HepG2 (cell line): ENCODE results near the gene ZNF394. TPM values are rescaled to one million over a fixed set of nuclear protein-coding genes. Genes with fewer than 3 reads are reported as not detected.

Experiments used
- GMEB2 ChIP-seq: IDR thresholded peaks from 2 replicates; pipeline ENCODE4 v1.6.1; 2016; ENCODE audit warnings: missing biosample characterization, missing genetic modification reagents, low read depth
- HDAC1 ChIP-seq: sonication (generic); formaldehyde crosslinking; IDR thresholded peaks from 2 replicates; pipeline ENCODE4 v1.5.1; 2020; ENCODE audit warnings: mild to moderate bottlenecking, missing genetic modification reagents
- MXD3 ChIP-seq: IDR thresholded peaks from 2 replicates; pipeline ENCODE4 v1.6.1; 2016; ENCODE audit warnings: mild to moderate bottlenecking, missing biosample characterization, missing genetic modification reagents
- TBL1XR1 ChIP-seq: fragments of 150-350 bp; IDR thresholded peaks from 2 replicates; pipeline ENCODE4 v1.6.1; 2014; ENCODE audit warnings: borderline replicate concordance, low read length; ENCODE audit not compliant: partially characterized antibody
- ZNF407 ChIP-seq: sonication (generic); formaldehyde crosslinking; IDR thresholded peaks from one replicate; pipeline ENCODE4 v1.5.1; 2020; ENCODE audit warnings: mild to moderate bottlenecking, missing genetic modification reagents; ENCODE audit errors: not compliant biosample characterization
- ZNF430 ChIP-seq: sonication (generic); formaldehyde crosslinking; IDR thresholded peaks from 2 replicates; pipeline ENCODE4 v1.9.0; 2021; ENCODE audit warnings: mild to moderate bottlenecking, missing genetic modification reagents
- ZNF782 ChIP-seq: sonication (generic); formaldehyde crosslinking; IDR thresholded peaks from 2 replicates; pipeline ENCODE4 v1.4.0; 2020; ENCODE audit warnings: missing genetic modification reagents, mild to moderate bottlenecking, borderline replicate concordance
- polyA plus RNA-seq, 8 experiments: library from polyadenylated mRNA; depleted of rRNA in 3 of 8; stranded (reverse) in 7 of 8; unstranded in 1 of 8; fragments of >200 nt; fragmentation: Illumina TruSeq in 4 of 8; extraction: Trizol in 4 of 8; gene quantifications; 2 replicates each; pipeline versions ENCODE4 v1.2.1 to v1.2.3, GENCODE V29; 2011 to 2016; ENCODE audit warnings: low read depth in 4 of 8, missing spikeins in 1 of 8, mixed read lengths in 1 of 8; ENCODE audit not compliant: insufficient read depth in 1 of 8
- total RNA-seq, 5 experiments: library from RNA; depleted of rRNA; stranded (reverse); fragments of >200 nt; fragmentation: Illumina TruSeq; extraction: Trizol; gene quantifications; 2 replicates each; pipeline ENCODE4 v1.2.3, GENCODE V29; 2016; ENCODE audit warnings: low read depth in 1 of 5

Gene ZNF394
- total and polyA plus RNA-seq, 2 of the 13 experiments (the other 11 are each of a cell fraction or from before 2014, with no cell fraction given) = 7.8 to 19.6 TPM

- 0 out of 2 replicates have a peak, but pooled peaks have one; percentile 59 for TF ChIP-seq ZNF782 (CRISPR knock-in tag)
- no peak for TF ChIP-seq ZNF407 (CRISPR knock-in tag)
- no peak; the same call in 1 of the 2 replicates for TF ChIP-seq MXD3 (CRISPR knock-in tag)
- peak; percentile 80 for TF ChIP-seq HDAC1 (CRISPR knock-in tag)
- peak; percentile 30 for TF ChIP-seq TBL1XR1
- TF ChIP-seq GMEB2 (CRISPR knock-in tag) = no peak
- TF ChIP-seq ZNF430 (CRISPR knock-in tag) = 0 out of 2 replicates have a peak, but pooled peaks have one; percentile 5
Observed at GRCh38 chr7:99472561-99473314, 27.3 kb downstream of the ZNF394 start, which contains the start of gene ZNF789 (continued).
